H1 (cell line): ENCODE results near the gene FBXO2. TPM values are rescaled to one million over a fixed set of nuclear protein-coding genes. Genes with fewer than 3 reads are reported as not detected.

Source experiments
- ATF3 ChIP-seq: IDR thresholded peaks from 2 replicates; pipeline ENCODE4 v1.6.1; 2011; ENCODE audit warnings: low read depth, mild to moderate bottlenecking, low read length; ENCODE audit not compliant: insufficient read depth
- BRCA1 ChIP-seq: IDR thresholded peaks from 2 replicates; pipeline ENCODE4 v1.6.1; 2012; ENCODE audit warnings: low read depth, low read length, improper control_type of control experiment
- CHD7 ChIP-seq: fragments of 300-600 bp; sonication (generic); IDR thresholded peaks from 2 replicates; pipeline ENCODE4 v1.7.1; 2012; ENCODE audit warnings: low read length, moderate library complexity, mild to moderate bottlenecking, inconsistent platforms; ENCODE audit not compliant: insufficient replicate concordance
- EGR1 ChIP-seq: IDR thresholded peaks from 2 replicates; pipeline ENCODE4 v1.6.1; 2011; ENCODE audit warnings: low read depth, low read length, borderline replicate concordance
- HDAC2 ChIP-seq, 2 experiments: fragments of 300-600 bp in 1 of 2; sonication (generic) in 1 of 2; IDR thresholded peaks; 2 replicates each; pipeline ENCODE4 v1.6.1; 2011 to 2012; ENCODE audit warnings: low read depth in 2 of 2, low read length in 2 of 2, mild to moderate bottlenecking in 2 of 2, moderate library complexity in 2 of 2, borderline replicate concordance in 1 of 2, inconsistent platforms in 1 of 2
- NANOG ChIP-seq: IDR thresholded peaks from 2 replicates; pipeline ENCODE4 v1.6.1; 2011; ENCODE audit warnings: low read length, low read depth, mild to moderate bottlenecking, inconsistent platforms; ENCODE audit not compliant: insufficient read depth, poor library complexity, severe bottlenecking
- PHF8 ChIP-seq: fragments of 200-600 bp; sonication (generic); conservative IDR thresholded peaks from 2 replicates; pipeline ENCODE4 v1.7.1; 2012; ENCODE audit warnings: low read depth, mild to moderate bottlenecking, inconsistent platforms, low read length, moderate library complexity
- POLR2A ChIP-seq, 2 experiments: IDR thresholded peaks; 1 replicate in 1 of 2; 2 replicates in 1 of 2; pipeline ENCODE4 v1.6.1; 2011; ENCODE audit warnings: low read depth in 2 of 2, low read length in 2 of 2, mild to moderate bottlenecking in 2 of 2; ENCODE audit errors: control extremely low read depth in 1 of 2
- RBBP5 ChIP-seq: IDR thresholded peaks from 2 replicates; pipeline ENCODE4 v1.7.1; 2012; ENCODE audit warnings: low read depth, mild to moderate bottlenecking, inconsistent platforms, low read length, moderate library complexity, borderline replicate concordance
- TAF1 ChIP-seq: IDR thresholded peaks from 2 replicates; pipeline ENCODE4 v1.6.1; 2011; ENCODE audit warnings: mild to moderate bottlenecking, low read depth, low read length
- polyA plus RNA-seq, 7 experiments: library from polyadenylated mRNA; depleted of rRNA in 3 of 7; stranded (reverse) in 5 of 7; unstranded in 2 of 7; fragments of >200 nt in 5 of 7; fragments of 200-250 nt in 2 of 7; gene quantifications; 1 replicate in 5 of 7; 2 replicates in 1 of 7; 4 replicates in 1 of 7; pipeline versions ENCODE4 v1.2.1 to v1.2.3, GENCODE V29; 2011 to 2013; ENCODE audit warnings: missing spikeins in 2 of 7, mixed read lengths in 2 of 7
- total RNA-seq: library from RNA; stranded (reverse); fragmentation: NEBNext Ultra II Directional; extraction: Animal tissue kit (Norgen Biotek cat#: 25700); gene quantifications from 2 replicates; pipeline ENCODE4 v1.2.1, GENCODE V29; 2021

Gene FBXO2
- total and polyA plus RNA-seq, 2 of the 8 experiments (the other 6 are each of a cell fraction or from before 2014, with no cell fraction given): 51.3 to 57.9 TPM

- TF ChIP-seq PHF8 (no peak), RBBP5 (peak; percentile 42; the same call in 1 of the 2 replicates), BRCA1 (no peak), EGR1 (peak; percentile 35; the same call in 1 of the 2 replicates), HDAC2 (IDR thresholded peaks at IDR 0.05; ENCODE audit: borderline replicate concordance in 1 of 2, low read depth in 2 of 2, low read length in 2 of 2) (peak in 1 of 2 experiments; percentile 64; a peak in 1 of 4 replicates), POLR2A (IDR thresholded peaks at IDR 0.05; ENCODE audit: control extremely low read depth in 1 of 2, low read depth in 2 of 2, low read length in 2 of 2) (peak in 1 of 2 experiments; percentile 49; a peak in 2 of 3 replicates), ATF3 (no peak), NANOG (peak; percentile 95), TAF1 (peak; percentile 60), CHD7 (peak; percentile 90)
Observed at GRCh38 chr1:11682287-11682771, 28.1 kb upstream of the FBXO2 start (continued).
